ENCODE data around the gene HLA-E.

DNA sequence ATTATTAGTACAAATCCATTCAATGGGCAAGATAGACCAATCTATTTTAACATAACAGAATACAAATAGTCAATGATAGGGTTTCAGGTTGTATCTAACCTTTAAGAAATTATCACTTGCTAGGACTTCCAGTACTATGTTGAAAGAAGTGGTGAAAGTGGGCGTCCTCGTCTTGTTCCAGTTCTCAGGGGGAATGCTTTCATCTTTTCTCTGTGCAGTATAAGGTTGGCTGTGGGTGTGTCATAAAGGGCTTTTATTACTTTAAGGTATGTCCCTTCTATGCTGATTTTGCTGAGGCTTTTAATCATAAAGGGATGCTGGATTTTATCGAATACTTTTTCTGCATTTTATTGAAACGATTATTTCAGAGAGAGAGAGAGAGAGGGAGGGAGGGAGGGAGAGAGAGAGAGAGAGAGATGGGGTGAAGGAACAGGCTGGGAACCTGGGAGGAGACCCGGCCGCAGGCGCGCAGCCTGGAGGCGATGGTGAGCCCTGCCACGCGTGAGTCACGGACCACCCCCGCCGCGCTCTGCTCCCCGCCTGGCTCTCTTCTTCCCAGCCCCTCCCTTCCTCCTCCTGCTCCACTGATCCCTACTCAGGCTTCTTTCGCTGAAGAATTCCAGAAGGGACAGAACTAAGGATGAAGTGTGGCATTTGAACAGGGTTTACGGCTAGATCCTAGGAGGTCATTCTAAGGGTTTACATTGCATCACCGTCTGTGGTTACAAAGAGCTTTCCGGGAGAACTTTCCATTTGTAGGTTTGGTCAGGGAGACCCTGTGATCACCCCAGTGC lies 45.5 kb upstream of the HLA-E start:
- TF ChIP-seq, protein P1, sequence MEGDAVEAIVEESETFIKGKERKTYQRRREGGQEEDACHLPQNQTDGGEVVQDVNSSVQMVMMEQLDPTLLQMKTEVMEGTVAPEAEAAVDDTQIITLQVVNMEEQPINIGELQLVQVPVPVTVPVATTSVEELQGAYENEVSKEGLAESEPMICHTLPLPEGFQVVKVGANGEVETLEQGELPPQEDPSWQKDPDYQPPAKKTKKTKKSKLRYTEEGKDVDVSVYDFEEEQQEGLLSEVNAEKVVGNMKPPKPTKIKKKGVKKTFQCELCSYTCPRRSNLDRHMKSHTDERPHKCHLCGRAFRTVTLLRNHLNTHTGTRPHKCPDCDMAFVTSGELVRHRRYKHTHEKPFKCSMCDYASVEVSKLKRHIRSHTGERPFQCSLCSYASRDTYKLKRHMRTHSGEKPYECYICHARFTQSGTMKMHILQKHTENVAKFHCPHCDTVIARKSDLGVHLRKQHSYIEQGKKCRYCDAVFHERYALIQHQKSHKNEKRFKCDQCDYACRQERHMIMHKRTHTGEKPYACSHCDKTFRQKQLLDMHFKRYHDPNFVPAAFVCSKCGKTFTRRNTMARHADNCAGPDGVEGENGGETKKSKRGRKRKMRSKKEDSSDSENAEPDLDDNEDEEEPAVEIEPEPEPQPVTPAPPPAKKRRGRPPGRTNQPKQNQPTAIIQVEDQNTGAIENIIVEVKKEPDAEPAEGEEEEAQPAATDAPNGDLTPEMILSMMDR (IDR thresholded peaks at IDR 0.05), result no peak
- no peak for TF ChIP-seq POLR2A (IDR thresholded peaks at IDR 0.05)

All from breast epithelium (tissue), 3 donors.